PC-3 (cell line): Measurements from ENCODE around the gene LIPH. TPM values are rescaled to one million over a fixed set of nuclear protein-coding genes. Genes with fewer than 3 reads are reported as not detected.

Experiments used
- ATAC-seq: fragments of 200-7000 bp; cut with Tn5 transposase; 2 replicates; pipeline ENCODE4 v1.9.1; 2020; ENCODE audit warnings: mild to moderate bottlenecking, moderate library complexity
- BruUV-seq: library from RNA; stranded (reverse); fragments of 400-500 nt; replicated peaks from 2 replicates; lab custom pipeline; 2021; lab: Mats Ljungman, UMichigan
- CTCF ChIA-PET: fragments of 300-600 bp; sonication (Branson Sonifier 250); formaldehyde crosslinking; loops from one replicate; lab custom pipeline; 2022; ENCODE audit warnings: antibody characterized with exemption; lab: Charles Lee
- POLR2A ChIA-PET: fragments of 300-600 bp; sonication (Branson Sonifier 250); formaldehyde crosslinking; loops from one replicate; lab custom pipeline; 2022; ENCODE audit warnings: antibody characterized with exemption; ENCODE audit not compliant: unreplicated experiment; lab: Charles Lee
- DNase-seq: peaks from one replicate; pipeline ENCODE4 v3.0.0-alpha.2; 2015
- H2AFZ ChIP-seq: fragments of 300-600 bp; sonication (generic); 2 replicates; pipeline ENCODE4 v1.6.0; 2016; ENCODE audit warnings: antibody characterized with exemption, low read length
- H3F3A ChIP-seq: fragments of 300-600 bp; sonication (generic); one replicate; pipeline ENCODE4 v1.6.0; 2017; ENCODE audit warnings: antibody characterized with exemption, low read length, control low read depth, mild to moderate bottlenecking; ENCODE audit not compliant: unreplicated experiment
- H3K27ac ChIP-seq: fragments of 300-600 bp; sonication (generic); 2 replicates; pipeline ENCODE4 v1.5.1; 2016; ENCODE audit warnings: mild to moderate bottlenecking, low read length
- H3K27me3 ChIP-seq: fragments of 300-600 bp; sonication (generic); 2 replicates; pipeline ENCODE4 v1.6.1; 2016; ENCODE audit warnings: low read length, mixed read lengths
- H3K36me3 ChIP-seq: fragments of 300-600 bp; sonication (generic); 2 replicates; pipeline ENCODE4 v1.6.1; 2016; ENCODE audit warnings: low read depth, mixed run types, low read length, mixed read lengths
- H3K4me1 ChIP-seq: fragments of 300-600 bp; sonication (generic); 2 replicates; pipeline ENCODE4 v1.5.1; 2016; ENCODE audit warnings: low read length; ENCODE audit not compliant: insufficient read depth
- H3K4me2 ChIP-seq: fragments of 300-600 bp; sonication (generic); 2 replicates; pipeline ENCODE4 v1.6.0; 2016; ENCODE audit warnings: low read length
- H3K4me3 ChIP-seq: fragments of 300-600 bp; sonication (generic); 2 replicates; pipeline ENCODE4 v1.5.1; 2016; ENCODE audit warnings: mild to moderate bottlenecking, low read length, mixed read lengths
- H3K79me2 ChIP-seq: fragments of 300-600 bp; sonication (generic); 2 replicates; pipeline ENCODE4 v1.6.1; 2017; ENCODE audit warnings: low read length, mixed read lengths
- H3K9ac ChIP-seq: fragments of 300-600 bp; sonication (generic); 2 replicates; pipeline ENCODE4 v1.6.0; 2016; ENCODE audit warnings: mild to moderate bottlenecking, low read length
- H3K9me2 ChIP-seq: fragments of 300-600 bp; sonication (generic); replicated peaks from 2 replicates; pipeline ENCODE4 v1.6.1; 2016; ENCODE audit warnings: mixed run types, low read length, mixed read lengths
- H3K9me3 ChIP-seq: fragments of 300-600 bp; sonication (generic); 2 replicates; pipeline ENCODE4 v1.6.1; 2016; ENCODE audit warnings: low read length, mixed read lengths
- H4K20me1 ChIP-seq: fragments of 300-600 bp; sonication (generic); 2 replicates; pipeline ENCODE4 v1.6.1; 2016; ENCODE audit warnings: low read length, mixed read lengths
- CTCF ChIP-seq: fragments of 300-600 bp; sonication (generic); conservative IDR thresholded peaks from 2 replicates; pipeline ENCODE4 v1.5.1; 2017; ENCODE audit warnings: antibody characterized with exemption, low read depth, mild to moderate bottlenecking, low read length
- EZH2 ChIP-seq: fragments of 300-600 bp; sonication (generic); IDR thresholded peaks from one replicate; pipeline ENCODE4 v1.6.1; 2017; ENCODE audit warnings: antibody characterized with exemption, mild to moderate bottlenecking, low read length; ENCODE audit not compliant: unreplicated experiment
- EZH2phosphoT487 ChIP-seq: fragments of 300-600 bp; sonication (generic); IDR thresholded peaks from 2 replicates; pipeline ENCODE4 v1.6.1; 2018; ENCODE audit warnings: mild to moderate bottlenecking, antibody characterized with exemption, low read length, borderline replicate concordance
- intact Hi-C: fragments of 100-400 bp; cut with micrococcal nuclease; formaldehyde crosslinking; loops from 2 replicates; pipeline ENCODE4 v1.9.0; 2023
- total RNA-seq: library from RNA; depleted of rRNA; stranded (reverse); fragments of >200 nt; gene quantifications from 2 replicates; pipeline ENCODE4 v1.2.3, GENCODE V29; 2014

LIPH gene
- total RNA-seq, 1 experiment from 2014 or later: 1.0 TPM

- Histone ChIP-seq H3F3A (no peaks in the 10 kb centered on the region), H3K9ac (peak overlapping the region; percentile 45), H3K4me3 (peak overlapping the region; percentile 90), H3K9me3 (no peaks in the 10 kb centered on the region), H3K79me2 (peaks cover 33% of the 10 kb centered on the region), H2AFZ (peak overlapping the region; percentile 82), H3K4me2 (peak overlapping the region; percentile 82), H3K36me3 (no peaks in the 10 kb centered on the region), H3K27ac (no peak overlapping the region), H3K27me3 (no peaks in the 10 kb centered on the region), H4K20me1 (no peaks in the 10 kb centered on the region), H3K9me2 (no peaks in the 10 kb centered on the region), H3K4me1 (peaks cover 12% of the 10 kb centered on the region)
- TF ChIP-seq EZH2phosphoT487: no peak
- TF ChIP-seq CTCF: no peak
- TF ChIP-seq EZH2: no peak
- DNase-seq: no peak
- intact Hi-C loops: loop anchor here (5.0 kb wide), 1 partner anchor 47 kb away; no protein-coding TSS in a partner anchor
- ATAC-seq: no peak
- POLR2A ChIA-PET: interaction anchor here (0.6 kb wide), 4 partner anchors 13 to 831 kb away, joined by 3 to 7 read pairs (median 4); no protein-coding TSS in a partner anchor
- CTCF ChIA-PET: no interaction called here
- TSS peak; percentile 99 for BruUV-seq
Measured at GRCh38 chr3:185585518-185585858, 33.1 kb upstream of the LIPH start.

GRCh38 chr3:185584686-185585085, 32.3 kb upstream of the LIPH start:
- H3K36me3 ChIP-seq: no peaks in the 10 kb centered on the region
- no peaks in the 10 kb centered on the region for H3K9me3 ChIP-seq
- no peak overlapping the region for H3K4me3 ChIP-seq
- H3F3A ChIP-seq: no peaks in the 10 kb centered on the region
- peaks cover 31% of the 10 kb centered on the region for H3K79me2 ChIP-seq
- no TSS peak for BruUV-seq
- DNase-seq (no peak), ATAC-seq (no peak)
- no peak overlapping the region for H3K4me2 ChIP-seq
- ChIA-PET CTCF (no interaction called here), POLR2A (no interaction called here)
- H3K4me1 ChIP-seq: peaks cover 12% of the 10 kb centered on the region
- no peak overlapping the region for H3K9ac ChIP-seq
- no peaks in the 10 kb centered on the region for H3K27me3 ChIP-seq
- intact Hi-C loops: loop anchor here (5.0 kb wide), 1 partner anchor 48 kb away; no protein-coding TSS in a partner anchor
- H4K20me1 ChIP-seq: no peaks in the 10 kb centered on the region
- no peak for TF ChIP-seq EZH2phosphoT487
- TF ChIP-seq EZH2: no peak
- no peak for TF ChIP-seq CTCF
- H2AFZ ChIP-seq: no peak overlapping the region
- H3K27ac ChIP-seq: no peak overlapping the region
- no peaks in the 10 kb centered on the region for H3K9me2 ChIP-seq

GRCh38 chr3:185583925-185584324, 31.5 kb upstream of the LIPH start:
- ChIA-PET CTCF (no interaction called here), POLR2A (interaction anchor here (0.6 kb wide), 1 partner anchor 8 kb away, joined by 6 read pairs; no protein-coding TSS in a partner anchor)
- Histone ChIP-seq H3K9me3 (no peaks in the 10 kb centered on the region), H3F3A (no peaks in the 10 kb centered on the region), H3K79me2 (peaks cover 23% of the 10 kb centered on the region), H3K4me3 (no peak overlapping the region), H3K27ac (no peak overlapping the region), H3K4me1 (peaks cover 12% of the 10 kb centered on the region), H3K9me2 (no peaks in the 10 kb centered on the region), H3K36me3 (no peaks in the 10 kb centered on the region), H3K27me3 (no peaks in the 10 kb centered on the region), H4K20me1 (no peaks in the 10 kb centered on the region), H3K9ac (no peak overlapping the region), H2AFZ (no peak overlapping the region), H3K4me2 (no peak overlapping the region)
- intact Hi-C loops: no loop called here
- TF ChIP-seq EZH2phosphoT487: no peak
- no peak for TF ChIP-seq EZH2
- TF ChIP-seq CTCF: no peak
- no TSS peak for BruUV-seq
- ATAC-seq (no peak), DNase-seq (no peak)
